Thoracic aorta (tissue), 2 donors: ENCODE results near the gene NRG2. TPM values are rescaled to one million over a fixed set of nuclear protein-coding genes. Genes with fewer than 3 reads are reported as not detected.

Experiments used
- ATAC-seq: fragments of 150-250 bp; one replicate; pipeline ENCODE4 v1.8.0; 2017; ENCODE audit warnings: low read depth; ENCODE audit not compliant: insufficient number of reproducible peaks, low FRiP score
- DNase-seq: peaks from one replicate; pipeline ENCODE4 v3.0.0-alpha.2; 2020; ENCODE audit warnings: low spot score
- H3K27ac ChIP-seq, 2 donors: fragments of 200-600 bp; sonication (generic); 1 replicate in 1 of 2; 2 replicates in 1 of 2; pipeline ENCODE4 v1.5.1; 2016; ENCODE audit warnings: mild to moderate bottlenecking in 2 of 2, moderate library complexity in 2 of 2
- H3K27me3 ChIP-seq: fragments of 200-600 bp; sonication (generic); replicated peaks from 2 replicates; pipeline ENCODE4 v1.6.0; 2016; ENCODE audit warnings: mild to moderate bottlenecking; ENCODE audit not compliant: insufficient read depth
- H3K36me3 ChIP-seq: fragments of 200-600 bp; sonication (generic); one replicate; pipeline ENCODE4 v1.5.1; 2016
- H3K4me1 ChIP-seq, 2 donors: fragments of 200-600 bp; sonication (generic); 1 replicate in 1 of 2; 2 replicates in 1 of 2; pipeline versions ENCODE4 v1.5.1 to v1.6.0; 2016; ENCODE audit warnings: low read depth in 2 of 2, mild to moderate bottlenecking in 1 of 2; ENCODE audit not compliant: control insufficient read depth in 1 of 2
- H3K4me3 ChIP-seq: fragments of 200-600 bp; sonication (generic); 2 replicates; pipeline ENCODE4 v1.5.1; 2016; ENCODE audit warnings: mild to moderate bottlenecking
- H3K9me3 ChIP-seq: fragments of 200-600 bp; sonication (generic); 2 replicates; pipeline ENCODE4 v1.5.1; 2016
- total RNA-seq, 2 donors: library from RNA; depleted of rRNA; stranded (reverse); fragments of >200 nt; gene quantifications; one replicate each; pipeline versions ENCODE4 v1.1.0 to v1.2.3, GENCODE V29; 2016
- TF ChIP-seq, protein P1 (sequence below): fragments of 200-600 bp; sonication (generic); IDR thresholded peaks from one replicate; pipeline ENCODE4 v1.5.1; 2019; ENCODE audit warnings: antibody characterized with exemption

Gene NRG2
- total RNA-seq, 2 donors from 2014 or later: 2.3 to 6.9 TPM

DNA sequence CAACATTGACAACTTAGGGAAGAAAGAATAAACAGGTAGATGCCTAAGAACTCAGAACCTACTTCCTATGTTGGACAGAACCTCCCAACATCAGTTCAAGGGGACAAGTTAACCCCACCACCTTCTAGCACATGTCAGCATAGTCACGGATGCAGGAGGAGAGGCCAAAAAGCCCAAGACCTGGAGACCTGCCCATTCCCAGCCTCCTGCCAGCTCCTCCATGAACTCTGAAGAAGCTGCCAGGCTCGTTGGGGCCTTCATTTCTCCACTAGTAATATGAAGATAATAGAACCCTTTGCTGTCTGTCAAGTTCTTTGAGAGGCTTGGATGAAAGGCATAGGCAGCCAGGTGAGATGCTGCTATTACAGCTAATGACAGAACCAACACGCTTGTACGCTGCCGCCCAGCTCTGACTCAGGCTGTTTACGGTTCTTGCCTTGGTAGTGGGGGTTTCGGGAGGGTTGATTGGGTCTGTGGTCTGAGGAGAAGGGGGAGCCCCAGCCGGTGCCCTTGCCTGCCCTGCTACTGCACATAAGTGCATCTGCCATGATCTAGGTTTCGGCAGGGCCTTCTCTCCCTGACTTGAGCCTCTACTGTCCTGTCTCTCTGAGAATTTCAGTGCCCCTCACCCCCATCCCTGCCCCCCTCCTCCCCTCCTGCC is 82.2 kb downstream of the NRG2 start:
- no peaks in the 10 kb centered on the region for H3K4me1 ChIP-seq
- H3K27me3 ChIP-seq: no peaks in the 10 kb centered on the region
- TF ChIP-seq, protein P1, sequence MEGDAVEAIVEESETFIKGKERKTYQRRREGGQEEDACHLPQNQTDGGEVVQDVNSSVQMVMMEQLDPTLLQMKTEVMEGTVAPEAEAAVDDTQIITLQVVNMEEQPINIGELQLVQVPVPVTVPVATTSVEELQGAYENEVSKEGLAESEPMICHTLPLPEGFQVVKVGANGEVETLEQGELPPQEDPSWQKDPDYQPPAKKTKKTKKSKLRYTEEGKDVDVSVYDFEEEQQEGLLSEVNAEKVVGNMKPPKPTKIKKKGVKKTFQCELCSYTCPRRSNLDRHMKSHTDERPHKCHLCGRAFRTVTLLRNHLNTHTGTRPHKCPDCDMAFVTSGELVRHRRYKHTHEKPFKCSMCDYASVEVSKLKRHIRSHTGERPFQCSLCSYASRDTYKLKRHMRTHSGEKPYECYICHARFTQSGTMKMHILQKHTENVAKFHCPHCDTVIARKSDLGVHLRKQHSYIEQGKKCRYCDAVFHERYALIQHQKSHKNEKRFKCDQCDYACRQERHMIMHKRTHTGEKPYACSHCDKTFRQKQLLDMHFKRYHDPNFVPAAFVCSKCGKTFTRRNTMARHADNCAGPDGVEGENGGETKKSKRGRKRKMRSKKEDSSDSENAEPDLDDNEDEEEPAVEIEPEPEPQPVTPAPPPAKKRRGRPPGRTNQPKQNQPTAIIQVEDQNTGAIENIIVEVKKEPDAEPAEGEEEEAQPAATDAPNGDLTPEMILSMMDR: no peak
- no peak overlapping the region for H3K27ac ChIP-seq
- ATAC-seq: no peak
- no peaks in the 10 kb centered on the region for H3K9me3 ChIP-seq
- H3K36me3 ChIP-seq: no peaks in the 10 kb centered on the region
- H3K4me3 ChIP-seq: no peak overlapping the region
- no peak for DNase-seq

DNA sequence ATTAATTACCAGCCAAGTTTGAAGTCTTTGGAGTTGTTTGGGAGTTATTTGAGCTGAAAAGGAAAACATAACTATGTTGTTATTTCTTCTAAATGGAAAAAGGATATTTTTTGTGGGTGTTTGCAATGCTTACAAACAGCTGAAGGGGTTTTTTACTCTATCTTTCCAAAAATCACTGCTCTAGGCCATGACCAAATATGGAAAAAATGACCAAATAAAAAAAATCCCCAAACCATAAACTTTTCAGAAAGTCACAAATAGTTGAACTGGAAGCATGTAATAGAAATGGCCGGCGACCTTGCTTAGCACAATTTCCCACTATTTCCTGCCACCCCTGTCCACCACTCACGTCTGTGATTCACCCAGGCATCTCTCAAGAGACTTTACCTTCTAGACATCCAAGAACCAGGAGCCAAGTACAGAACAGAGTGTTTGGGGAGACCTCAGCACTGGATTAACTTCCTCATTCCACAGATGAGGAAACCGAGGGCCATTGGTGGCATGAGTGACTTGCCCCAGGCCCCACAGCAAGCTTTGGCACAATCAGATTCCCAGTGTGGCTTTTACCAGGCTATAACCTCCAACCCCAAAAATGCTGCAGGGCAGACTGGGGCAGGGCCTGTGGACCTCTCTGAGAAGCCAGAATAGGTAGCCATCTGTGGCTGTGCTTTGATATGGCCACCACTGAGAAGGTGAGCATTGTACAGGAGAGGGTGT is 84.5 kb downstream of the NRG2 start:
- DNase-seq (no peak), ATAC-seq (no peak)
- H3K4me1 ChIP-seq: no peaks in the 10 kb centered on the region
- TF ChIP-seq, protein P1: no peak
- H3K27me3 ChIP-seq: no peaks in the 10 kb centered on the region
- H3K36me3 ChIP-seq: no peaks in the 10 kb centered on the region
- H3K27ac ChIP-seq: no peak overlapping the region
- no peak overlapping the region for H3K4me3 ChIP-seq
- no peaks in the 10 kb centered on the region for H3K9me3 ChIP-seq

DNA sequence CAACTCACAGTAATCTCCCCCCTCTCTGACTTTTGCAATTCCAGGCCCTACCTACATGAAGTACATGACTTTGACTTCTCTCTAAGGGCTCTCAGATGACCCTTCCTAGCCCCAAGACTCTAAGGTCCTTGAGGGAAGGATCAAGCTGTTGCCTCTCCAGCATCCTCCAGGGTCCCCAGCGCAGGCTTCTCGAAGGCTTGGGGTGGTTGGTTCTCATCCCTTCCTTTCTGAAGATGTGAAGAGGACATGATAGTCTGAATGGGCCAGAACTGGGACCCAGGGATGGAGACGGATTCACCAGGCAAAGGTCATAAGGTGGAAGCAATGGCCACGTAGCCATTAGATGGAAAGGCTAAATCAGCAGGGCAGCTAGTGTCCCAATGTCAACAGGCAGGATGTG is 86.8 kb downstream of the NRG2 start:
- TF ChIP-seq, protein P1: no peak
- H3K4me1 ChIP-seq: no peaks in the 10 kb centered on the region
- DNase-seq: no peak
- no peak overlapping the region for H3K27ac ChIP-seq
- ATAC-seq: no peak
- H3K36me3 ChIP-seq: no peaks in the 10 kb centered on the region
- no peak overlapping the region for H3K4me3 ChIP-seq
- H3K27me3 ChIP-seq: no peaks in the 10 kb centered on the region
- H3K9me3 ChIP-seq: no peaks in the 10 kb centered on the region

DNA sequence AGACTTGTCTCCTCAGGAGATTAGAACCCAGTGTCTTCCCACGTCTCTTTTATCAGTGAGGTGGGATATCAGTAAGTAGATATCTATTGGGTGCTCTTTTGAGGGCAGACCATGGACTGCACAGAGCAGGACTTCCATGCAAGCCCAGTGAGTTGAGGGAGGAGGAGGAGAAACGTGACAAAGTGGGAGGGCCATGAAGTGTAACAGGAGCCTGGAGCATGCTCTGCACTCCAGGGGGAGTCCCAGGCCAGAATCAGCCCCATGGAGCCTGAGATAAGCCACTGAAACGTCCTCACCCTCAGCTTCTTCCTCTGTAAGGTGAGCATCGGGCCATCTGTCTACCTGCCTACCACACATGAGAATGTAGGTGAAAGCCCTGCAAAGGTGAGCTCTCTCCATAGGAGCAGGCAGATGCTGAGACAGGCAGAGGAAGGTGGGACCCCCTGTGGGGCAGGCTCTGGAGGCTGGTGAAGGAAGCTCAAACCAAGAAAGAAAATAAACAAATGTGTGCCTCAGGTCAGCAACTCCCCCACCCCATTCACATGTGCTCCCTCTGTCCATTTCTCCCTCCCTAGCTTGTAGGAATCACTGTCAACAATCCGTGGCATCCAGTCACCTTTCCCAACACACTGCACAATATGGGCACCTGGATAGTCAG is 87.4 kb downstream of the NRG2 start:
- no peaks in the 10 kb centered on the region for H3K4me1 ChIP-seq
- no peak overlapping the region for H3K27ac ChIP-seq
- ATAC-seq (no peak), DNase-seq (no peak)
- TF ChIP-seq, protein P1: no peak
- H3K9me3 ChIP-seq: no peaks in the 10 kb centered on the region
- H3K27me3 ChIP-seq: no peaks in the 10 kb centered on the region
- H3K4me3 ChIP-seq: no peak overlapping the region
- no peaks in the 10 kb centered on the region for H3K36me3 ChIP-seq

DNA sequence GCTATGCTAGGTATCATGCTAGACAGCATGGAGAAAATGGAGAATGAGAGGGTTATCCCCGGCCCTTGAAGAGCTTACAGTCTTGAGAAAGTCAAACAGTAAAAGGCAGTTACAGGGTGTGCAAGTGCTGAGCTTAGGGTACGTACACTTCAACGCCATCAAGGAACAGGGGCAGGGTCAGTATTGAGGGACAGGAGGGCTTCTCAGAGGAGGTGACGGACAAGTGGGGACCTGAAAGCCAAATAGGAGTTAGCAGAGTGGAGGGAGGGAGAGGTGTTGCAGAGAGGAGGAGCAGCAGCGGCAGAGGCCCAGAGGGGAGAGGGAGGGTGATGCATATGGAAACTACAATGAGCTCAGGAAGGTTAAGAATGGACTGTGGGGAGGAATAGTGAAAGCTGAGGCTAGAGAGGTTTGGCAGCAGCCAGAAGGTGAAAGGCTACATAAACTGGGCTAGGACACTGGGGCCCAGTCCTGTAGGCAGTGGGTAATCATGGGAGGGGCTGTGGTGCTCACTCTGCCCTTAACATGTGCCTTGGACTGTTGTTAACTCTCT is 88.0 kb downstream of the NRG2 start:
- no peak for DNase-seq
- H3K4me3 ChIP-seq: no peak overlapping the region
- TF ChIP-seq, protein P1: no peak
- no peaks in the 10 kb centered on the region for H3K4me1 ChIP-seq
- H3K9me3 ChIP-seq: no peaks in the 10 kb centered on the region
- H3K27me3 ChIP-seq: no peaks in the 10 kb centered on the region
- no peaks in the 10 kb centered on the region for H3K36me3 ChIP-seq
- no peak overlapping the region for H3K27ac ChIP-seq
- ATAC-seq: no peak
